B cell (primary cell): ENCODE measurements around the gene UTS2R.

Experiments
- CTCF ChIP-seq: fragments of 200-600 bp; IDR thresholded peaks from one replicate; pipeline ENCODE4 v1.8.0; 2022; ENCODE audit warnings: antibody characterized with exemption, mild to moderate bottlenecking
- EZH2 ChIP-seq: IDR thresholded peaks from 2 replicates; pipeline ENCODE4 v1.6.1; 2012; ENCODE audit warnings: borderline replicate concordance, low read depth, mild to moderate bottlenecking, moderate library complexity, low read length; ENCODE audit not compliant: insufficient read depth, poor library complexity, severe bottlenecking

GRCh38 chr17:82407255-82407654 lies 35.7 kb downstream of the UTS2R start:
- no peak for TF ChIP-seq CTCF
- TF ChIP-seq EZH2 = no peak
